Measurements from ENCODE around the gene LMO2.
"Not testable (repeated sequence)": the region's sequence is repeated elsewhere in the genome, so short reads cannot be mapped to it uniquely, and the experiment has no call there.

The LMO2 gene

GRCh38 chr11:33830903-33831648, 60.8 kb downstream of the LMO2 start:
- H3K9me3 Mint-ChIP-seq = no peaks in the 10 kb centered on the region
- no peak for ATAC-seq
- no peak for DNase-seq
- H3K27ac Mint-ChIP-seq = no peak overlapping the region
- H3K4me1 Mint-ChIP-seq = peaks cover 12% of the 10 kb centered on the region
- no peak overlapping the region for H3K4me3 Mint-ChIP-seq
- H3K27me3 Mint-ChIP-seq = peaks cover 51% of the 10 kb centered on the region

- peak; percentile 93 for ATAC-seq
- no peak overlapping the region for H3K27ac Mint-ChIP-seq
- peak; percentile 56 to 64 for DNase-seq
- H3K9me3 Mint-ChIP-seq = no peaks in the 10 kb centered on the region
- H3K4me1 Mint-ChIP-seq = peaks cover 12% of the 10 kb centered on the region
- H3K4me3 Mint-ChIP-seq = peak overlapping the region; percentile 82 to 84
- peaks cover 56% of the 10 kb centered on the region for H3K27me3 Mint-ChIP-seq
These were observed 62.3 kb downstream of the LMO2 start for GRCh38 chr11:33829430-33830141.

- peaks cover 12% of the 10 kb centered on the region for H3K4me1 Mint-ChIP-seq
- peak; percentile 62 for ATAC-seq
- no peak overlapping the region for H3K27ac Mint-ChIP-seq
- H3K9me3 Mint-ChIP-seq = no peaks in the 10 kb centered on the region
- no peak for DNase-seq
- H3K4me3 Mint-ChIP-seq = peak overlapping the region in 1 of 2 donors; percentile 20
- peaks cover 60% of the 10 kb centered on the region for H3K27me3 Mint-ChIP-seq
These were observed 63.1 kb downstream of the LMO2 start for GRCh38 chr11:33828604-33829429.

- Mint-ChIP-seq H3K4me1 (peaks cover 12% of the 10 kb centered on the region), H3K27ac (no peak overlapping the region), H3K27me3 (peaks cover 57% of the 10 kb centered on the region), H3K9me3 (no peaks in the 10 kb centered on the region), H3K4me3 (no peak overlapping the region)
- ATAC-seq (no peak), DNase-seq (no peak)
These were observed 64.7 kb downstream of the LMO2 start for GRCh38 chr11:33827206-33827605.

GRCh38 chr11:33825854-33826560, 65.9 kb downstream of the LMO2 start:
- no peak for ATAC-seq
- H3K27ac Mint-ChIP-seq = no peak overlapping the region
- peaks cover 12% of the 10 kb centered on the region for H3K4me1 Mint-ChIP-seq
- DNase-seq = no peak
- H3K9me3 Mint-ChIP-seq = no peaks in the 10 kb centered on the region
- H3K27me3 Mint-ChIP-seq = peaks cover 57% of the 10 kb centered on the region
- no peak overlapping the region for H3K4me3 Mint-ChIP-seq

GRCh38 chr11:33822981-33823380, 68.9 kb downstream of the LMO2 start:
- peaks cover 39% of the 10 kb centered on the region for H3K27me3 Mint-ChIP-seq
- ATAC-seq, H3K27ac Mint-ChIP-seq, H3K4me1 Mint-ChIP-seq, H3K9me3 Mint-ChIP-seq, DNase-seq, H3K4me3 Mint-ChIP-seq: not testable (repeated sequence)

- Mint-ChIP-seq H3K4me3 (no peak overlapping the region), H3K9me3 (no peaks in the 10 kb centered on the region), H3K27me3 (peaks cover 22% of the 10 kb centered on the region), H3K4me1 (no peaks in the 10 kb centered on the region), H3K27ac (no peak overlapping the region)
- ATAC-seq (no peak), DNase-seq (no peak)
These were observed 72.4 kb downstream of the LMO2 start for GRCh38 chr11:33819278-33820035.
